GM21529 (cell line): ENCODE measurements around the gene RSPRY1.

ENCODE experiments used
- ATAC-seq: cut with Tn5 transposase; IDR thresholded peaks from one replicate; pipeline ENCODE4 v1.9.1; 2021; ENCODE audit not compliant: unreplicated experiment

Gene RSPRY1

GRCh38 chr16:57289391-57290257 is 103.5 kb downstream of the RSPRY1 start:
- no peak for ATAC-seq
